ENCODE data around the gene GIPR.
"Not testable (repeated sequence)": the region's sequence is repeated elsewhere in the genome, so short reads cannot be mapped to it uniquely, and the experiment has no call there.

- TF ChIP-seq, protein P1, sequence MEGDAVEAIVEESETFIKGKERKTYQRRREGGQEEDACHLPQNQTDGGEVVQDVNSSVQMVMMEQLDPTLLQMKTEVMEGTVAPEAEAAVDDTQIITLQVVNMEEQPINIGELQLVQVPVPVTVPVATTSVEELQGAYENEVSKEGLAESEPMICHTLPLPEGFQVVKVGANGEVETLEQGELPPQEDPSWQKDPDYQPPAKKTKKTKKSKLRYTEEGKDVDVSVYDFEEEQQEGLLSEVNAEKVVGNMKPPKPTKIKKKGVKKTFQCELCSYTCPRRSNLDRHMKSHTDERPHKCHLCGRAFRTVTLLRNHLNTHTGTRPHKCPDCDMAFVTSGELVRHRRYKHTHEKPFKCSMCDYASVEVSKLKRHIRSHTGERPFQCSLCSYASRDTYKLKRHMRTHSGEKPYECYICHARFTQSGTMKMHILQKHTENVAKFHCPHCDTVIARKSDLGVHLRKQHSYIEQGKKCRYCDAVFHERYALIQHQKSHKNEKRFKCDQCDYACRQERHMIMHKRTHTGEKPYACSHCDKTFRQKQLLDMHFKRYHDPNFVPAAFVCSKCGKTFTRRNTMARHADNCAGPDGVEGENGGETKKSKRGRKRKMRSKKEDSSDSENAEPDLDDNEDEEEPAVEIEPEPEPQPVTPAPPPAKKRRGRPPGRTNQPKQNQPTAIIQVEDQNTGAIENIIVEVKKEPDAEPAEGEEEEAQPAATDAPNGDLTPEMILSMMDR (IDR thresholded peaks at IDR 0.05 in 4 of 5, conservative IDR thresholded peaks at IDR 0.05 in 1 of 5): not testable (repeated sequence)
- not testable (repeated sequence) for TF ChIP-seq POLR2A (IDR thresholded peaks at IDR 0.05)
Measured at GRCh38 chr19:45720065-45720464, 52.0 kb downstream of the GIPR start.

All from gastrocnemius medialis (tissue), 4 donors.